Measurements from ENCODE around the gene OR5D14.

The OR5D14 gene

GRCh38 chr11:55795256-55795655 is at the start of gene OR5D14:
TSS of gene OR5D14 (plus strand) at chr11:55795556. CDS start at chr11:55795556, 0 bp downstream.
- no peak for DNase-seq (ENCODE audit: low read depth in 2 of 2)

GRCh38 chr11:55773138-55773537 is 22.2 kb upstream of the OR5D14 start, which contains the start of gene OR5D13:
TSS of gene OR5D13 (plus strand) at chr11:55773438. CDS start at chr11:55773438, 0 bp downstream.
- no peak for DNase-seq (ENCODE audit: low read depth in 2 of 2)

- no peak for DNase-seq (ENCODE audit: low read depth in 2 of 2)
These were observed 3.8 kb upstream of the OR5D14 start for GRCh38 chr11:55791606-55792005.

- no peak for DNase-seq (ENCODE audit: low read depth in 2 of 2)
These were observed 2.0 kb upstream of the OR5D14 start for GRCh38 chr11:55793321-55793720.

GRCh38 chr11:55806248-55806647 is 10.9 kb downstream of the OR5D14 start:
- DNase-seq (ENCODE audit: low read depth in 2 of 2) = no peak

- no peak for DNase-seq (ENCODE audit: low read depth in 2 of 2)
These were observed 15.7 kb downstream of the OR5D14 start, which contains the start of gene OR5L1 for GRCh38 chr11:55811067-55811466. TSS of gene OR5L1 (plus strand) at chr11:55811367. CDS start at chr11:55811467, 100 bp downstream.

GRCh38 chr11:55819330-55819729 is 24.0 kb downstream of the OR5D14 start, which contains the start of gene OR5D18:
TSS of gene OR5D18 (plus strand) at chr11:55819630. CDS start at chr11:55819630, 0 bp downstream.
- DNase-seq (ENCODE audit: low read depth in 2 of 2) = no peak

GRCh38 chr11:55826919-55827318 is 31.6 kb downstream of the OR5D14 start, which contains the start of gene OR5L2:
TSS of gene OR5L2 (plus strand) at chr11:55827219. CDS start at chr11:55827219, 0 bp downstream.
- DNase-seq (ENCODE audit: low read depth in 2 of 2) = no peak

GRCh38 chr11:55838452-55838851 is 43.1 kb downstream of the OR5D14 start, which contains the start of gene OR5D16:
TSS of gene OR5D16 (plus strand) at chr11:55838752. CDS start at chr11:55838752, 0 bp downstream.
- DNase-seq (ENCODE audit: low read depth in 2 of 2) = no peak

Data from activated CD8-positive, alpha-beta memory T cell treated with anti-CD3 and anti-CD28 coated beads for 4 hours (primary cell).